HepG2 (cell line): ENCODE data around the gene BAG5. TPM values are rescaled to one million over a fixed set of nuclear protein-coding genes. Genes with fewer than 3 reads are reported as not detected.
A peak's percentile ranks its signal among the peaks of the same experiment; 100 is the strongest.

Source experiments
- ATM ChIP-seq: fragments of 450-650 bp; IDR thresholded peaks from 2 replicates; pipeline ENCODE4 v1.7.1; 2017; ENCODE audit warnings: mild to moderate bottlenecking, borderline replicate concordance
- ETV5 ChIP-seq: IDR thresholded peaks from 2 replicates; pipeline ENCODE4 v1.6.1; 2018; ENCODE audit warnings: missing biosample characterization, missing genetic modification reagents, inconsistent platforms, borderline replicate concordance
- FOXO4 ChIP-seq: sonication (generic); formaldehyde crosslinking; conservative IDR thresholded peaks from 2 replicates; pipeline ENCODE4 v1.8.1; 2023; ENCODE audit warnings: missing genetic modification reagents
- HMG20B ChIP-seq: conservative IDR thresholded peaks from 2 replicates; pipeline ENCODE4 v1.6.1; 2016; ENCODE audit warnings: missing genetic modification reagents, missing compliant biosample characterization
- HNF4A ChIP-seq: sonication (generic); formaldehyde crosslinking; IDR thresholded peaks from 2 replicates; pipeline ENCODE4 v1.4.0; 2020; ENCODE audit warnings: missing genetic modification reagents
- MZF1 ChIP-seq: sonication (generic); formaldehyde crosslinking; IDR thresholded peaks from 2 replicates; pipeline ENCODE4 v1.8.1; 2023; ENCODE audit warnings: mild to moderate bottlenecking, missing genetic modification reagents, borderline replicate concordance
- NR2F2 ChIP-seq: IDR thresholded peaks from 2 replicates; pipeline ENCODE4 v1.6.1; 2012; ENCODE audit warnings: low read depth, inconsistent platforms, borderline replicate concordance
- PITX1 ChIP-seq: sonication (generic); formaldehyde crosslinking; IDR thresholded peaks from 2 replicates; pipeline ENCODE4 v1.5.1; 2020; ENCODE audit warnings: mild to moderate bottlenecking, missing genetic modification reagents
- RXRA ChIP-seq: sonication (generic); formaldehyde crosslinking; IDR thresholded peaks from 2 replicates; pipeline ENCODE4 v1.5.1; 2020; ENCODE audit warnings: missing genetic modification reagents
- SALL1 ChIP-seq: sonication (generic); formaldehyde crosslinking; IDR thresholded peaks from 2 replicates; pipeline ENCODE4 v1.8.0; 2022; ENCODE audit warnings: mild to moderate bottlenecking, missing genetic modification reagents
- ZBED4 ChIP-seq: sonication (generic); formaldehyde crosslinking; IDR thresholded peaks from 2 replicates; pipeline ENCODE4 v1.4.0; 2020; ENCODE audit warnings: missing genetic modification reagents, borderline replicate concordance
- ZBTB46 ChIP-seq: sonication (generic); formaldehyde crosslinking; IDR thresholded peaks from 2 replicates; pipeline ENCODE4 v1.4.0; 2020; ENCODE audit warnings: mild to moderate bottlenecking, missing genetic modification reagents, borderline replicate concordance
- ZKSCAN5 ChIP-seq: sonication (generic); formaldehyde crosslinking; IDR thresholded peaks from 2 replicates; pipeline ENCODE4 v1.5.1; 2020; ENCODE audit warnings: mild to moderate bottlenecking, missing genetic modification reagents
- ZNF136 ChIP-seq: sonication (generic); formaldehyde crosslinking; IDR thresholded peaks from 2 replicates; pipeline ENCODE4 v1.8.1; 2022; ENCODE audit warnings: low read depth, mild to moderate bottlenecking, moderate library complexity, missing genetic modification reagents
- ZNF468 ChIP-seq: sonication (generic); formaldehyde crosslinking; IDR thresholded peaks from 2 replicates; pipeline ENCODE4 v1.8.0; 2022; ENCODE audit warnings: mild to moderate bottlenecking, moderate library complexity, missing genetic modification reagents
- ZNF503 ChIP-seq: sonication (generic); formaldehyde crosslinking; IDR thresholded peaks from 2 replicates; pipeline ENCODE4 v1.4.0; 2020; ENCODE audit warnings: missing genetic modification reagents
- ZNF550 ChIP-seq: sonication (generic); formaldehyde crosslinking; IDR thresholded peaks from 2 replicates; pipeline ENCODE4 v1.4.0; 2020; ENCODE audit warnings: mild to moderate bottlenecking, missing genetic modification reagents, borderline replicate concordance
- polyA plus RNA-seq, 8 experiments: library from polyadenylated mRNA; depleted of rRNA in 3 of 8; stranded (reverse) in 7 of 8; unstranded in 1 of 8; fragments of >200 nt; fragmentation: Illumina TruSeq in 4 of 8; extraction: Trizol in 4 of 8; gene quantifications; 2 replicates each; pipeline versions ENCODE4 v1.2.1 to v1.2.3, GENCODE V29; 2011 to 2016; ENCODE audit warnings: low read depth in 4 of 8, missing spikeins in 1 of 8, mixed read lengths in 1 of 8; ENCODE audit not compliant: insufficient read depth in 1 of 8
- total RNA-seq, 5 experiments: library from RNA; depleted of rRNA; stranded (reverse); fragments of >200 nt; fragmentation: Illumina TruSeq; extraction: Trizol; gene quantifications; 2 replicates each; pipeline ENCODE4 v1.2.3, GENCODE V29; 2016; ENCODE audit warnings: low read depth in 1 of 5

BAG5 gene
- total and polyA plus RNA-seq, 2 of the 13 experiments (the other 11 are each of a cell fraction or from before 2014, with no cell fraction given): 3.5 to 21.0 TPM

GRCh38 chr14:103526247-103526913, 36.1 kb downstream of the BAG5 start (continued):
- TF ChIP-seq ZNF503 (no peak), NR2F2 (peak; percentile 28; the same call in 1 of the 2 replicates), ZNF550 (no peak), ETV5 (CRISPR knock-in tag) (peak; percentile 52; the same call in 1 of the 2 replicates), PITX1 (peak; percentile 36; the same call in 1 of the 2 replicates), ZKSCAN5 (no peak), ZNF468 (no peak), MZF1 (CRISPR knock-in tag) (no peak), HMG20B (CRISPR knock-in tag) (no peak), ZBTB46 (CRISPR knock-in tag) (no peak), HNF4A (CRISPR knock-in tag) (peak; percentile 45; the same call in 1 of the 2 replicates), ZNF136 (no peak), FOXO4 (CRISPR knock-in tag) (no peak), ZBED4 (CRISPR knock-in tag) (peak; percentile 75; the same call in 1 of the 2 replicates), ATM (no peak), SALL1 (CRISPR knock-in tag) (peak; percentile 54), RXRA (CRISPR knock-in tag) (peak; percentile 93; the same call in 1 of the 2 replicates)
